Subcutaneous adipose tissue (tissue), 4 donors: ENCODE results near the gene NELFB. TPM values are rescaled to one million over a fixed set of nuclear protein-coding genes. Genes with fewer than 3 reads are reported as not detected.

Experiments used
- CTCF ChIP-seq: fragments of 450-650 bp; IDR thresholded peaks from one replicate; pipeline ENCODE4 v1.5.1; 2016; ENCODE audit warnings: low read depth, mild to moderate bottlenecking, control low read depth, antibody characterized with exemption, moderate library complexity
- total RNA-seq, 4 donors: library from RNA; depleted of rRNA; stranded (reverse); fragments of >200 nt; gene quantifications; one replicate each; pipeline ENCODE4 v1.1.0, GENCODE V29; 2016

NELFB gene
- total RNA-seq, 4 donors from 2014 or later = 19.4 to 37.0 (median 30.8) TPM

- TF ChIP-seq CTCF = no peak
Observed at GRCh38 chr9:137315581-137316011, 60.5 kb downstream of the NELFB start.

GRCh38 chr9:137316012-137316981, 61.2 kb downstream of the NELFB start:
- TF ChIP-seq CTCF = no peak

- no peak for TF ChIP-seq CTCF
Observed at GRCh38 chr9:137317021-137317717, 62.0 kb downstream of the NELFB start.

GRCh38 chr9:137317718-137318511, 62.8 kb downstream of the NELFB start:
- TF ChIP-seq CTCF = no peak

GRCh38 chr9:137318602-137319001, 63.5 kb downstream of the NELFB start:
- TF ChIP-seq CTCF = no peak

GRCh38 chr9:137319011-137319738, 64.0 kb downstream of the NELFB start:
- TF ChIP-seq CTCF = no peak
